CD14-positive monocyte (primary cell): ENCODE results near the gene FKBP3. TPM values are rescaled to one million over a fixed set of nuclear protein-coding genes. Genes with fewer than 3 reads are reported as not detected.

Experiments
- DNase-seq, 3 donors: peaks; one replicate each; pipeline ENCODE4 v3.0.0-alpha.2; 2011 to 2022
- H2AFZ ChIP-seq: 2 replicates; pipeline ENCODE4 v1.6.0; 2012; ENCODE audit warnings: mild to moderate bottlenecking, low read depth, low read length, inconsistent platforms; ENCODE audit not compliant: insufficient read depth, poor library complexity, severe bottlenecking
- H3K27ac ChIP-seq, 2 donors: 1 replicate in 1 of 2; 2 replicates in 1 of 2; pipeline ENCODE4 v1.5.1; 2012 to 2013; ENCODE audit warnings: low read length in 2 of 2, control low read depth in 1 of 2, inconsistent platforms in 1 of 2, low read depth in 1 of 2, mild to moderate bottlenecking in 1 of 2
- H3K27me3 ChIP-seq, 2 donors: one replicate each; pipeline versions ENCODE4 v1.6.0 to v1.6.1; 2011 to 2013; ENCODE audit warnings: low read length in 2 of 2; ENCODE audit not compliant: control insufficient read depth in 2 of 2, insufficient read depth in 2 of 2
- H3K36me3 ChIP-seq, 2 donors: replicated peaks in 1 of 2; 1 replicate in 1 of 2; 2 replicates in 1 of 2; pipeline versions ENCODE4 v1.5.1 to v1.6.1; 2012 to 2013; ENCODE audit warnings: low read length in 2 of 2, control low read depth in 1 of 2, inconsistent platforms in 1 of 2, mild to moderate bottlenecking in 1 of 2; ENCODE audit not compliant: insufficient read depth in 2 of 2, control insufficient read depth in 1 of 2
- H3K4me1 ChIP-seq, 2 donors: 1 replicate in 1 of 2; 2 replicates in 1 of 2; pipeline versions ENCODE4 v1.5.1 to v1.6.1; 2012 to 2013; ENCODE audit warnings: low read length in 2 of 2, control low read depth in 1 of 2, inconsistent platforms in 1 of 2, mild to moderate bottlenecking in 1 of 2, moderate library complexity in 1 of 2; ENCODE audit not compliant: insufficient read depth in 2 of 2, control insufficient read depth in 1 of 2
- H3K4me2 ChIP-seq: replicated peaks from 2 replicates; pipeline ENCODE3; 2012; ENCODE audit warnings: low read length, moderate library complexity, mild to moderate bottlenecking; ENCODE audit not compliant: poor library complexity, severe bottlenecking; ENCODE audit errors: extremely low read depth
- H3K4me3 ChIP-seq, 3 experiments: fragments of 200-600 bp in 1 of 3; sonication (generic) in 1 of 3; replicated peaks in 1 of 3; 1 replicate in 2 of 3; 2 replicates in 1 of 3; pipeline ENCODE4 v1.5.1; 2011 to 2013; ENCODE audit warnings: low read length in 3 of 3, mild to moderate bottlenecking in 3 of 3, control low read depth in 2 of 3, low read depth in 2 of 3, inconsistent platforms in 1 of 3, moderate library complexity in 1 of 3
- H3K79me2 ChIP-seq: 2 replicates; pipeline ENCODE4 v1.6.0; 2012; ENCODE audit warnings: mild to moderate bottlenecking, control low read depth, inconsistent platforms, low read length, moderate library complexity; ENCODE audit not compliant: insufficient read depth
- H3K9ac ChIP-seq: 2 replicates; pipeline ENCODE4 v1.6.0; 2017; ENCODE audit warnings: low read length, mild to moderate bottlenecking; ENCODE audit not compliant: insufficient read depth, poor library complexity, severe bottlenecking
- H3K9me3 ChIP-seq, 2 donors: replicated peaks in 1 of 2; 1 replicate in 1 of 2; 2 replicates in 1 of 2; pipeline versions ENCODE4 v1.5.1 to v1.6.1; 2012 to 2013; ENCODE audit warnings: low read length in 2 of 2, control low read depth in 1 of 2; ENCODE audit not compliant: control insufficient read depth in 1 of 2, insufficient read depth in 1 of 2
- H4K20me1 ChIP-seq: 2 replicates; pipeline ENCODE4 v1.6.0; 2012; ENCODE audit warnings: mild to moderate bottlenecking, low read length, control low read depth, moderate library complexity; ENCODE audit not compliant: insufficient read depth
- H3K27ac Mint-ChIP-seq, 7 donors: one replicate each; pipeline ENCODE4 v1.8.0; 2020; ENCODE audit warnings: mild to moderate bottlenecking in 7 of 7, mixed read lengths in 7 of 7, moderate library complexity in 6 of 7, inconsistent platforms in 2 of 7
- H3K27me3 Mint-ChIP-seq, 3 donors: one replicate each; pipeline ENCODE4 v1.8.0; 2021 to 2022; ENCODE audit warnings: low read depth in 3 of 3, mild to moderate bottlenecking in 3 of 3, mixed read lengths in 3 of 3, moderate library complexity in 3 of 3, inconsistent platforms in 1 of 3
- H3K36me3 Mint-ChIP-seq, 2 donors: one replicate each; pipeline ENCODE4 v1.8.0; 2020; ENCODE audit warnings: mixed read lengths in 2 of 2, inconsistent platforms in 1 of 2, mild to moderate bottlenecking in 1 of 2
- H3K4me1 Mint-ChIP-seq: one replicate; pipeline ENCODE4 v1.8.0; 2020; ENCODE audit warnings: mild to moderate bottlenecking, mixed read lengths
- H3K4me3 Mint-ChIP-seq, 2 donors: one replicate each; pipeline ENCODE4 v1.8.0; 2020; ENCODE audit warnings: mild to moderate bottlenecking in 2 of 2, mixed read lengths in 2 of 2, moderate library complexity in 1 of 2
- H3K9me3 Mint-ChIP-seq, 7 donors: one replicate each; pipeline ENCODE4 v1.8.0; 2020 to 2022; ENCODE audit warnings: mixed read lengths in 7 of 7, mild to moderate bottlenecking in 6 of 7, moderate library complexity in 6 of 7, inconsistent platforms in 2 of 7
- WGBS: methylation state at CpG from one replicate; pipeline ENCODE4 v1.1.5; 2013; ENCODE audit warnings: missing lambda C conversion rate; ENCODE audit not compliant: insufficient coverage; 5-methylcytosine and 5-hydroxymethylcytosine counted together
- intact Hi-C, 2 donors: fragments of 100-400 bp; cut with micrococcal nuclease; formaldehyde crosslinking; loops; one replicate each; pipeline versions ENCODE4 v1.15.0 to v1.15.1; 2023
- polyA plus RNA-seq, 3 donors: library from polyadenylated mRNA; depleted of rRNA in 1 of 3; unstranded in 2 of 3; stranded (reverse) in 1 of 3; fragments of 300-500 nt in 2 of 3; fragments of >200 nt in 1 of 3; fragmentation: Illumina TruSeq in 2 of 3; gene quantifications; 1 replicate in 2 of 3; 2 replicates in 1 of 3; pipeline ENCODE4 v1.2.3, GENCODE V29; 2012 to 2021
- TF ChIP-seq, protein P1 (sequence below): fragments of 200-600 bp; IDR thresholded peaks from one replicate; pipeline ENCODE4 v1.8.0; 2022; ENCODE audit warnings: antibody characterized with exemption, mild to moderate bottlenecking

The FKBP3 gene
- polyA plus RNA-seq, 3 donors: 18.1 to 50.3 (median 42.5) TPM

DNA sequence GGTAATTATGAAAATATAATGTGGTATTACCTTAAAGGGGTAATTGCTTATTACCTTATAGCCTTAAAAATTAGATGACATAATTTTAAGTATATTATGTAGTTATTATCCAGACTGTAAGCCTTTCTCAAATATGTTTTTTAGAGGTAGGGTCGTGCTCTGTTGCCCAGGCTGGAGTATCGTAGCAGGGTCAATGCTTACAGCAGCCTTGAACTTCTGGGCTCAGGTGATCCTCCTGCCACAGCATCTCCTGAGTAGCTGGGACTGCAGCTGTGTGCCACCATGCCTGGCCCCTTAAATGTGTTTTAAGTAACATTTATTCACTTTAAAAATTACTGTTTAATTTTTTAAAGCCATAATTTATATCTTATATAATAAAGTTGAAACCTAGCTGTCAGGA is 40.0 kb downstream of the FKBP3 start:
- no peak for DNase-seq
- Mint-ChIP-seq H3K4me3 (no peak overlapping the region), H3K27me3 (no peaks in the 10 kb centered on the region), H3K9me3 (no peaks in the 10 kb centered on the region), H3K4me1 (no peaks in the 10 kb centered on the region), H3K36me3 (peaks cover 42 to 50% of the 10 kb centered on the region in 2 donors), H3K27ac (no peak overlapping the region)
- peaks cover 37 to 52% of the 10 kb centered on the region in 2 donors for H3K36me3 ChIP-seq
- H2AFZ ChIP-seq: no peak overlapping the region
- TF ChIP-seq, protein P1, sequence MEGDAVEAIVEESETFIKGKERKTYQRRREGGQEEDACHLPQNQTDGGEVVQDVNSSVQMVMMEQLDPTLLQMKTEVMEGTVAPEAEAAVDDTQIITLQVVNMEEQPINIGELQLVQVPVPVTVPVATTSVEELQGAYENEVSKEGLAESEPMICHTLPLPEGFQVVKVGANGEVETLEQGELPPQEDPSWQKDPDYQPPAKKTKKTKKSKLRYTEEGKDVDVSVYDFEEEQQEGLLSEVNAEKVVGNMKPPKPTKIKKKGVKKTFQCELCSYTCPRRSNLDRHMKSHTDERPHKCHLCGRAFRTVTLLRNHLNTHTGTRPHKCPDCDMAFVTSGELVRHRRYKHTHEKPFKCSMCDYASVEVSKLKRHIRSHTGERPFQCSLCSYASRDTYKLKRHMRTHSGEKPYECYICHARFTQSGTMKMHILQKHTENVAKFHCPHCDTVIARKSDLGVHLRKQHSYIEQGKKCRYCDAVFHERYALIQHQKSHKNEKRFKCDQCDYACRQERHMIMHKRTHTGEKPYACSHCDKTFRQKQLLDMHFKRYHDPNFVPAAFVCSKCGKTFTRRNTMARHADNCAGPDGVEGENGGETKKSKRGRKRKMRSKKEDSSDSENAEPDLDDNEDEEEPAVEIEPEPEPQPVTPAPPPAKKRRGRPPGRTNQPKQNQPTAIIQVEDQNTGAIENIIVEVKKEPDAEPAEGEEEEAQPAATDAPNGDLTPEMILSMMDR: no peak
- H3K9ac ChIP-seq: no peak overlapping the region
- no peaks in the 10 kb centered on the region for H3K27me3 ChIP-seq
- no peak overlapping the region for H3K27ac ChIP-seq
- no peaks in the 10 kb centered on the region for H3K4me1 ChIP-seq
- peaks cover 55% of the 10 kb centered on the region for H3K79me2 ChIP-seq
- peaks cover 24% of the 10 kb centered on the region for H4K20me1 ChIP-seq
- 80% methylated on average over 1 of the region's 2 CpGs for WGBS
- intact Hi-C loops: no loop called here
- no peak overlapping the region for H3K4me3 ChIP-seq
- H3K9me3 ChIP-seq: no peaks in the 10 kb centered on the region
- no peak overlapping the region for H3K4me2 ChIP-seq

DNA sequence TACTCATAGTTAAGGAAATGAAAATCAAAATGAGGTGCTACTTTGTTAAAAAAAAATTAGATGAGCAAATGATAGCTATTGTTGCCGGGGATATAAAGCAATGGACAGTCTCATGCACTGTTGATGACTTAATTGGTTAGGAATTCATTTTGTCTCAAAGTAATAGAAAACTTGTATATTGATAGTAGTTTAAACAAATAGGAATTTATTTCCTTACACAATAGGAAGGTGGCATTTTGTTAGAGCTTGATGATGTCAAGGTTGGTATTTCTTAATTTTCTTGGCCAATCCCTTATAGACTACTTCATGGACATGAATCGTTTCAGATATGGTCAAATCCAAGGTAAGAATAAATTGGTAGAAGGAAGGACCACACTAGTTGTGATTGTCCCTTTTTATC is 42.6 kb downstream of the FKBP3 start:
- peaks cover 45% of the 10 kb centered on the region for H4K20me1 ChIP-seq
- WGBS: no CpG with 5 or more reads among the region's 2 CpGs

More for the DNA sequence above, 42.6 kb downstream of the FKBP3 start:
- DNase-seq: no peak
- H3K4me1 Mint-ChIP-seq: peaks cover 11% of the 10 kb centered on the region
- H3K27ac Mint-ChIP-seq: no peak overlapping the region
- no peaks in the 10 kb centered on the region for H3K27me3 Mint-ChIP-seq
- no peak overlapping the region for H3K27ac ChIP-seq
- no peak overlapping the region for H3K4me2 ChIP-seq
- H2AFZ ChIP-seq: no peak overlapping the region
- no peak overlapping the region for H3K4me3 ChIP-seq
- no peaks in the 10 kb centered on the region for H3K9me3 ChIP-seq
- H3K27me3 ChIP-seq: no peaks in the 10 kb centered on the region
- peaks cover 14 to 26% of the 10 kb centered on the region in 2 donors for H3K36me3 ChIP-seq
- no peak overlapping the region for H3K9ac ChIP-seq
- no peaks in the 10 kb centered on the region for H3K4me1 ChIP-seq
- intact Hi-C loops: no loop called here
- H3K79me2 ChIP-seq: peaks cover 80% of the 10 kb centered on the region
- H3K9me3 Mint-ChIP-seq: no peaks in the 10 kb centered on the region
- TF ChIP-seq, protein P1: no peak
- no peak overlapping the region for H3K4me3 Mint-ChIP-seq
- H3K36me3 Mint-ChIP-seq: peaks cover 25 to 34% of the 10 kb centered on the region in 2 donors
